ENCODE data around the gene EML1.

The EML1 gene

GRCh38 chr14:99793213-99794150, at the start of gene EML1:
Gene EML1, plus strand, starts transcription at chr14:99793413. Its CDS starts 64 bp downstream, at chr14:99793477.
- no peak for DNase-seq

DNA sequence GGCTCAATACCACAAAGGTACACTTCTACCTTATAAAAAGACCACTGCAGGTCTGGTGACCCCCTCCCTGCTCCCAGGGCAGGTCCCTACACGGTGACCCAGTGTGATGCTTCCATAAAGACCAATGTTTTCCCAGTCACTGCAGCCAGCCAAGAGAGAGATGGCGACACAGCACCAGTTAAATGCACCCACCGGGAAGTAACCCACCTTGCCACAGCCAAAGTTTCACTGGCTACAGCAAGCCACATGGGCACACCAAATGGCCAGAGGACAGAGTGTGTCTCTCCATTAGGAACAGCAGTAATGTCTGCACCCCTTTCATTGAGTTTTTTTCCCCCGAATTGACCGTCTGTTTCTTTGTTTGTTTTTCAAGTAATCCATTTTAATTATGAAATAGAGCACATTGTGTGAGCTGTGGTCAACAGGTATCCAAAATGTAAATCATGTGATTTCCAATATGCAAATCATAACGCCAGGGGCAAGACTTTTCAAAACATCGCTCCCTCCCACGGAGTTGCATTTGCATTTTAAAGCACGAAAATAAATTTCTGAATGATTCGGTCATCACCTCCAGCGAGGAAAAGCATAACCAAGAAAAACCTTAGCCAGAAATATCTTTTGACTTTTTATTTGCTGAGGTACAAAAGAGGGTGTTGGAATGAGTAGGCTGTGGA, 48.9 kb upstream of the EML1 start:
- no peak for DNase-seq

- no peak for DNase-seq
Measured at GRCh38 chr14:99744873-99745224, 48.4 kb upstream of the EML1 start.

DNA sequence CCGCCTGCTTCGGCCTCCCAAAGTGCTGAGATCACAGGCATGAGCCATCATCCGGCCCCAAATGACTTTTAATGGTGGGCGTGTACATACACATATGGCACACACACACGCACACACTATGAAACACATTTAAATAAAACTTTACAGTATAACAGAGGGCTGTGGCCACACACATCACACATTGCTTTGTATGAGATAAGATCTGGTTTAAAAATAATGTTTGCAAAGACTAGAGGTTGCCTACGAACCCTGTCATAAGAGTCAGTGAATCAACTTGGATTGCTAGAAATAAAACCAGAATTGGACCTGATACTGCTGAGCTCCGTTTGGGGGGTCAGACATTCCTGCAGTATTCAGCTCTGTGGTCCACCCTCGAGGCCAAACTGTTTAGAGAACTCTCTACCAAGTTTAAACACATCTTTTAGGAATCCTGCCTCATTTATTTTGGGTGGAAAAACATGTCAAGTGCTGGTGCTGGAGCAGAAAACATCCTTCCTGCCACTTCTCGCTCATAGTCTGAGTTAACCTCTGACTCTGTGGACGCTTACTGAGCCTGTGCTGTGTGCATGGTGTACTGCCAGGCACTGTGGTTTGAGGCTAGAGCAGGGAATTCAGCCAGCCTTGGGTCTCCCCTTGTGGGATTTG, 47.8 kb upstream of the EML1 start:
- DNase-seq, result no peak

DNA sequence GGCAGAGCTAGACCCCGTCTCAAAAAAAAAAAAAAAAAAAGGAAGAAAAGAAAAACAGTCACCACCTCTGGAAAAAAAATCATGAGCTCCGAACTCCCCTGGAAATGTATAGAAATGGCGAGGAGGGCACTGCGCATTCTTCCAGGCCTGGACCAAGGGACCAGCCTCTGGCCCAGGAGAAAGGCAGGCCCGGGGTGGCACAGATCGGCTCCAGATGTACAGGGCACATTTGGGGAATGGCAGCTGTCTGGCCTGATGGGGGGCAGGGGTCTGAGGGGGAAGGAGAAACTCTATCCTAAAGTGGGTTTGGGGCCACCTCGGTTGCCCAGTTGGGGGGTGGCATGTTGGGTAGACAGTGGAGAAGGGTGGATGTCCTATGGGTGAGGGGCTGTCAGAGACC, 46.0 kb upstream of the EML1 start:
- DNase-seq, result no peak

DNA sequence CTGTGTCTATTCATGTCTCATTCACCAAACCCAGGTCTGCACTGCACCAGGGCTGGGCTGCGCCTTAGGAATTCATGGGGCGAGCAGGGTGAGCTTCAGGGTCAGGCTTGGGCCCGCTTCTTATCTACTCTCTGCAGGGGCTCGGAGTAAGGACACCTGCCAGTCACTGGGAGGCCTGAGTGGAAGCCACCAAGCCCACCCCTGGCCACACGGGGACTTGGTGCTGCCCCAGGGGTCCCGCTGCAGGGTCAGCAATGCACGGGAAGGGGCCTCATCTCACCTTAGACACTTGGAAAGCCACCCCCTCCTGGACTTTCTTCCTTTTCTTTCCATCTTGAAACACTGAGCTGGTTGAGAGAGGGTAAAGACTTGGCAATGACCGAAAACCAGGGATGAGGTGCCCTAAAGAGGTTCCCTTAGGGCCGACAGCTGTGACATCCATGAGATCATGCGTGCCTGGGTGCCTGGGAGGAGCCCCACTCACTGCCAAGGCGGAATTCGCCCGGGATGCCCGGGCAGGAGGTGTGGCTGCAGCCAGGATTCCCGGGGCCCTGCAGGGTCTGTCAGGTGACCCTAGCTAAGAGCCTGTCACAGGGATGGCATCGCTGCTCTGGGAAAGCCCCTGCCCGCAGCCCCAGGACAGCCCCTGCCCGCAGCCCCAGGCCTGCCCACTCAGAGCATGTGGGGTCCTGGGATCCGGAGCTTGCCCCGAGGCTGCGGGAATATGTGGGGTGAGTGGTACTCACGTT, 45.5 kb upstream of the EML1 start:
- no peak for DNase-seq

- DNase-seq, result no peak
Measured at GRCh38 chr14:99748529-99748928, 44.7 kb upstream of the EML1 start.

DNA sequence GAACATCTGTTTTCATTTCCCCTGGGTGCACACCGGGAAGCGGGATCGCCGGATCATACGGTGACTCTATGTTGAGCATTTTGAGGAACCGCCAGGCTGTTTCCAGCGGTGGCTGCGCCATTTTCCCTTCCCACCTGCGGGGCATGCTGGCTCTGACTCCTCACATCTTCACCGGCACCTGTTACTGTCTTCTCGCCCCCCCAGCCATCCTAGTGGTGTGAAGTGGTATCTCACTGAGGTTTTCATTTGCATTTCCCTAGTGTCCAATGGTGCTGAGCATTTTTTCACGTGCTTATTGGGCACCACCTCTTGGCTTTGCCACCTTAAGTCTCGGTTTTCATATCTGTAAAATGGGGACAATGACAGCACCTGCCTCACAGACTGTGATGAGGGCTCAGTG, 44.1 kb upstream of the EML1 start:
- DNase-seq, result no peak

DNA sequence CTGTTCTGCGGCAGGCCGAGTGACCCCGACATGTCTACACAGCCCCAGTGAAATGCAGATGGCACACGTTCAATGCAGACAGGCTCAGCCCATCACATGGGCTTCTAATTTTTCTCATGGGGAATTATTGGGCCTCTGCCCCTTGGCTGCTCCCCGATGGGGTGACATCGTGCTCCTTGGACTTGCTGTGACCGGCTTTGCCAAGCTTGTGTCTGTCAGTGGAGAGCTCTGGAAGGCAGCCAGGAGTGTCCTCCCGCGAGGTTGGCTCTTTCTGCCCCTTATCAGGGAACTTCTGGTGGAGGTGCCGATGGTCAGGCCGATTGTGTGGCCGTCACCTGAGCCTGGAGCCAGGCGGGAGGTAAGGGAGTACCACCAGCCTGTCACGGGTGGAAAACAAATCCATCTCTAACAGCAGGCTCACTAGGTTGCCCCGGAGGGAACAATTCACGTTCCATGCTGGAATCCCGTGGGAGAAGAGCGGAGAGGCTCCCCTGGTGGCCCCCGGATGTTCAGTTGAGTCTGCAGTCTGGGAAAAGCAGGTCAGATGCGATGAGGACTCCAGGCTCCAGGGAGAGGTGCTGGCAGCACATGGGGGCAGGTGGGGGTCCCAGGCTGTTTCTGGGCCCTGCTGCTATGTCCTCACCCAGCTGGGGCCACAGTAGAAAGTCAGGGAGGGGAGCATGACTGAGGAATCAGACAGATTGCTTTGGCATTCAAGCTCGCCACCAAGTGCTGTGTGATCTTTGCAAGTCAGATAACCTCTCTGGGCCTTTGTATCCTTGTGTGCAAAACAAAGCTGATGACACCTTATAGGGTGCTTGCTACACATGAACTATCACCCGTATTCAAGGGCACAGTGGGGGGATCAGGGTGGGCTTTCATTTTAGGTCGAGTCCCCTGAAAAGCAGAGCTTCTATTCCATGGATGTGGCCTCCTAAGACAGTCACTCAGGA, 43.2 kb upstream of the EML1 start:
- no peak for DNase-seq

- no peak for DNase-seq
Measured at GRCh38 chr14:99750746-99751450, 42.3 kb upstream of the EML1 start.

DNA sequence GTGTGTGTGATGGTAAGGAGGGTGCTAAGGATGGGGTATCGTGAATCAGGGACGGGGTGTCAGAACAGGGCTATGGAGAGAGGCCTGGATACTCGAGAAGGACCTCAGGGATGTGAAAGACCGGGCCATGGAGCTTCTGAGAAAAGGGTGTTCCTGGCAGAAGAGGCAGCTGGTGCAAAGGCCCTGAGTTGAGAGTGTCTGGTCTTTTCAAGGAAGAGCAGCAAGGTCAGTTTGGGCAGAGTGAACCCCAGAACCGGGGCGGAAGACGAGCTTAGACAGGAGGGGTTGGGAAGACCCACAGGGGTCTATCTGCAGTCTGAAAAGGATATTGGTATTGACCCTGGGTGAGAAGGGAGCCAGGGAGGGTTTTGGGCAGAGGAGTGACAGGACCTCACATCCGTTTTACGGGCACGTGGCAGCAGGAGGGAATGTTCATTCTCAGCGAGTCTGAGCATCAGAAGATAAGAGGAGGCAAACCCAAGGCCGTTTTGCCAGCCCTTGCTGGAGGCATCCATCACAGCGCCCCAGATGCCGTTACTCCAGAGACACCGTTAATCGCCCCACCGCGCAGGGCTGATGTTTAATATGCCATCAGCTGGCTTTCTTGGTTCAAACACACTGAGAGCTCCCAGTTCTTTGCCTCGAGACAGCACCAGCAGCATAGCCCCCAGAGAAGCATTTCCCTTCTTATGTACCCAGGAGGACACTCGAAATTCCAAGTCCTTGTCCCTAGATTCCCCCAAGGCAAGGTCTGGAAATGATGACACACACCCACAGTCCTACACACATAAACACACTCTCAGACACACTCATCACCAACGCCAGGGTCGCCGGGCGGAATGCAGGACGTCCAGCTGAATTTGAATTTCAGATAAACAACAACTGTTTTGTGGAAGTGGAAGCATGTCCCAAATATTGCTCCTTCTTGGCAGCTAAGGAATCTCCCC, 41.4 kb upstream of the EML1 start:
- no peak for DNase-seq

- no peak for DNase-seq
Measured at GRCh38 chr14:99752486-99753121, 40.6 kb upstream of the EML1 start.

DNA sequence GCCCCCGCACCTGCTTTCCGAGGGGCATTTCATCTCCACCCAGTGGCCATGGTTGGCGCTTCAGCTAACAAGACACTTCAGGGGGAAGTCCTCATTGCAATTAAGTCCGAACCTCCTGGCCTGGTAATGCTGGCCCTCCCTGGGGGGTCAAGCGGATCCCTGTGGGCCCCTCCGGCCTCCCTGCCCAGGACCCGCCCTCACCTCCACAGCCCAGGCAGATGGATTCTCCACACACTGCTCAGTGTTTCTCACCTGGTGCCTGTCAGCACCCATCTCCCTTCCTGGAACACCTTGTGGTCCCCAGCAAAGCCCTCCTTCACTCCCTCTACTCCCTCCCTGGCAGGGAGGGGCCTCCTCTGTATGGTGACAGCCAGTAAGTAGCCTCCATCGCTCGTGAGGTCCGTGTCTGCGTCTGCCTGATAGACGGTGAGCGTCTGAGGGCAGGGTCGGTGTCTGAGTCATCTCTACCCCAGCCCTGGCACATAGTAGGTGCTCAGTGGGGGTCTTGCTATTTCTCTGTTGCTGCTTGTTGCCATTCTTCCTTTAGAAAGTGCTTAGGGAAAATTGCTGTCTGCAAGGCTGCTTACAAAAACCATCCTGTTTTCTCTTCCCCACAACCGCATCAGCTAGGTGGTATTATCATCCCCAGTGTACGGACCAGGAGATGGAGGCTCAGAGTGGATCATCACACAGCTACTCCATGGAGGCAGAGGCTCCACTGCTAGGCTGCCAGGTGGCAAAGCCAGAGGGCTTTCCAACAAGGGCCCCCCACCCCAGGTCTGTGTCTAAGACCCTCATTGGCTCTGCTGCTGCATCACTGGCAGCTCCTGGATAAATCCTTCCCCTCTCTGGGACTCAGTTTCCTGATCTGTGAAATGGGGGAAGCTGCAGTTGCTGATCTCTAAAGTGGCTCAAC, 39.7 kb upstream of the EML1 start:
- DNase-seq, result no peak

DNA sequence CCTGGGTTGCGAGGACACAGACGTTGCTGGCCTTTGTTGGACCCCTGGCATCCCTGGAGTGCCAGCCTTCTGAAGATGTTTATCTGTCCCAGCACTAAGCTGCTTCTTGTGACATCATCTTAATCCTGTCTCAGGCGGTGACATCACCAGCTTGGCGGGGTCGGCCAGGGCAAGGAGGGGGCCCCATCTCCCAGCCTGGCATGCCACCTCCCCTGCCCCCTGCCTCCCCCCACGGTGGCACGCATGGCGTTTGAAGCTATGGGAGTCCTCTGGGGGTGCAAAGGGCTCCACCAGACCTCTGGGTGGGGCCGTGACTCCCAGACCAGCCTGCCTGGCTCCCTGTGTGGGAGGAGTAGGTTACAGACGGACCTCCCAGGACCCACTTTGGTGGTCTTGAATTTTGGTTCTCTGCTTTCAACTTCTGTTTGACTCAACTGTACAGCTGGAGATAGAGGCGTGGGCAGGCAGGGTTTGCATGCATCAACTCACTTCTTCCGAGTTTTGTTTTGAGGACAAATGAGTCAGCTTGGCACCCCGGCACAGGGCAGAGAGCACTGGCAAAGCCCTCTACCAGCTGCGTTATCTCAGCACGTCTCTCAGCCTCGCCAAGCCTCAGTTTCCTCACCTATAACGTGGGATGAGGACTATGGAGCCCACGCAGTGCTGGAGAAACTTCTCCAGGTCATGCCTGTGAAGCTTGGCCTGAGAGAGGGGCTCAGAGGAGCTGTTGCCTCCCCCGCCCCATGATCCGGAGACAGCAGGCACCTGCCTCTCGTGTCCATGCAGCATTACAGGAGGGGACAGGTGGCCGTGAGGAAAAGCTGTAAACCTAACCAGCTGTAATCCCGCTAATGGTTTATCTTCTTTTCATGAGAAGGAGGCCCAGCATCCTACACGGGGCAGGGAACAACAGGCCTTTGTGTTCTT, 38.8 kb upstream of the EML1 start:
- no peak for DNase-seq

- DNase-seq, result no peak
Measured at GRCh38 chr14:99755068-99755405, 38.2 kb upstream of the EML1 start.

DNA sequence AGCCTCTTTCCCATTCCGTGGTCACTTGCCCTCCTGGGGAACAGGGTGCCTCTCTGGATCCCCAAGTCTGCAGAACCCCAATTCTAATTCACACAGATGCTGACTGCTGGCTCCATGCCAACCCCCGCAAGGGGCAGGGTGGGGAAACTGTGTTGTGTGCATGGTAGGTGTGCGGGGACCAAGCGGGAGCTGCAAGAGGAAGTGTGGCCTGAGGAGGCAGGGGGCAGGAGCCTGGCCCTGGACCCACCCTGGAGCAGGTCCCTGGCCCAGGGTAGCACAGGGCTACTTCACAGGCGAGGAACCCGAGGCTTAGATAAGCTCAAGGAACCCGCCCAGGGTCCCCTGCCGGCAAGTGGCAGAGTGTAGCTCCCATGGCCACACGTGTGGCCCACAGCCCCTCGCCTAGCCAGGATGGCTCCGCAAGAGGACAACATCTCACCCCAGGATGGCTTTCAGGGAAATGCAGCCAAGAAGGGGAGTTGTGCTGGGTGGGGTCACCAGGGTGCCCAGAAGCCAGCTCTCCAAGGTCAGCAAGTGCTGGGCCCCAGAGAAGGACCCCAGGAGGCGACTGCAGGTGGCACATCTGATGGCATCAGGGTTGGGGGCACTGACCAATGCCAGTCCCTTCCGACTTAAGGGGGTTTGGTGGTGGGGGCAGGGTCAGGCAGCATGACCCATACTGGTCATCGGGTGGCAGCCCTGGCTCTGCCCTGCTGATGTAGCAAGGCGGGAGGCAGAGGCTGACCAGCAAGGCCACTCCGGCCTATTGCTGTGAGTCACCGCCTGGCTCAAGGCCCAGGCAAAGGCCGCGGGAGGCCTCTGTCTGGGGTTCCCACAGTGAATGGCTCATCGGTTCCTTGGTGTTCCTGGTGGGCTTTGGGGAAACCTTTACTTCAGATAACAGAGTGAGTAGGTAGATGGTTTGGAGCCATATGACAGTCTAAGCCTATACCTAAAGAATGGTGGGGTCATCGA, 37.3 kb upstream of the EML1 start:
- DNase-seq, result no peak
